Caki2 (cell line): ENCODE data around the gene NFYB. TPM values are rescaled to one million over a fixed set of nuclear protein-coding genes. Genes with fewer than 3 reads are reported as not detected.
"Not testable (repeated sequence)": the region's sequence is repeated elsewhere in the genome, so short reads cannot be mapped to it uniquely, and the experiment has no call there.

Source experiments
- DNase-seq: peaks from one replicate; pipeline ENCODE4 v3.0.0-alpha.2; 2015; ENCODE audit warnings: low read depth
- in situ Hi-C: cut with HindIII; loops from 2 replicates; pipeline ENCODE4 v1.10.0; 2016; ENCODE audit warnings: low sequenced_read_pairs, low pct_unique_long_range_greater_than_20kb, mixed read lengths
- total RNA-seq: library from RNA; depleted of rRNA; stranded (reverse); fragments of >200 nt; shearing (Covaris generic); gene quantifications from 2 replicates; pipeline ENCODE4 v1.2.3, GENCODE V29; 2014; ENCODE audit warnings: low replicate concordance; rRNA removed

NFYB gene
- total RNA-seq, result 14.9 and 30.5 TPM in 2 replicates

DNA sequence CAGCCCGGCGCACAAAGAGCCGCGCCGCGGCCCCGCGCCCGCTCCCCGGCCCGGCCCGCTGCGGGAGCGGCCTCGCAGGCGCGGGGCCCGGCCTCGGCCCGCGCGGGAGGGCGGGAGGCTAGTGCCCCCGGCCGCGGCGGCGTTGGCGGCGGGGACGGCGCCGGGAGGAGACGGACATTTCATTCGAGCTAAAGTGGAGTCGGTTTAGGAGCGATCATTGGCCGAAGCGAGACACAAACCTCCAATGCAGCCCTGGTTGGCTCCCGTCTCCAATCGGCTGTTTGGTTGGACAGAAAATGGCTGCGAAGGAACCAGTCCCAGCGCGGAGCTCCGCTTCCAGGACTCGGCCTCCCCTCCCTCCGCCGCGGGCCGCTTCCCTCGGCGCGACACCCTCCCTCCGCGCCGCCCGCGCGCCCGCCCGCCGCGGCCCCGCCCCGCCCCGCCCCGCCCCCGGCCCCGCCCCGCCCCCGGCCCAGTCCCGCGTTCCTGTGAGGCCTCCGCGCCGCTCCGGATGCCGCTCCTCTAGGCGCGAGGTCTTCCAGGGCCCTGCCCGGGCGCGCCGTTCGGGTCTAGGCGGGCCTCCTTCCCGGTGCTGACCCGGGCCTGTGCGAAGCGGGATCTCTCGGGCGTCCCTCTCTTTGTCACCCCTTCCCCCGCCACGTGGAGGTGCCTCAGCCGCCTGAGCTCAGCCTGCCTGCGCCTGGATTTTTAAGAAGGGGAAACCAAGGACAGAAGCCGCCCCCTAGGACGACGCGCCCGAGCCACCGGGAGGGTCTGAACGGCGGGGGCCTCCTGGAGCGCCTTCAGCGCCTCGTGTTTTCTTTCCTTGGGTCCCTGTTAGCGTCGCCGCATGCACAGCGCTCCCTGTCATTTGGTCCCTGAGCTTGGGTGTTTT, at the start of gene NFYB:
TSS of gene NFYB (minus strand) at position 309 of the 895 bp plus-strand sequence. CDS start 2,757 bp downstream, outside the sequence.
- in situ Hi-C loops, result no loop called here
- DNase-seq, result peak; percentile 86

DNA sequence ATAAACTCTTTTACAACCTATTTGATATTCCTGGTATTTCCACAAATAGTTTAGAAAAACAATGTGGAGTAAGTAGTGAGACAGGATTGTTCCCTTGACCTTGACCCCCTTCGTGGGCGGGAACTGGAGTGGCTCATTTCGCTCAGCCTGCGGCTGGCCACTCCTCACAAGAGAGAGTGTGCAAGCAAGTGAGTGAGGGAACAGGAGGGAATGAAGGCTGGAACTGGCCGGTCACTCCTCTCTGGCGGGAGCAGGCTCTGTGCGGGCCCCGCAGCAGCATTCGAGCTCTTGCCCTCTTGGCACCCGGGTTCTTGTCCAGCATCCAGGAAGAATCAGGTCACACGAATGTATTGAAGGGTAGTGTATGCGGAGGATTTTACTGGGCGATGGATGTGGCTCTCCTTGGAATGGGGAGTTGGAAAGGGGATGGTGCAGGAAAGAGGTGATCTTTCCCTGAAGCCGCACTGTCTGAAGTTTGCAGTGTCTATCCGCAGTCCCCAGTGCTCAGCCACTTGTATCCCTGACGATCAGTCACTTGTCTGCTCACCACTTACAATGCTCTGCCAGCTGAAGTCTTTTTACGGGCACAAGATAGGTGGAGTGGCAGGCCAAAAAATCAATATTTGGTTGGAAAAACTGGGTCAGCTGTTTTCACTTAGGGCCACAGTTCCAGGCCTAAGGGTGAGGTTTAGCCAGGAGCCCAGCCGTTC, 49.6 kb upstream of the NFYB start:
- no peak for DNase-seq
- in situ Hi-C loops, result no loop called here

DNA sequence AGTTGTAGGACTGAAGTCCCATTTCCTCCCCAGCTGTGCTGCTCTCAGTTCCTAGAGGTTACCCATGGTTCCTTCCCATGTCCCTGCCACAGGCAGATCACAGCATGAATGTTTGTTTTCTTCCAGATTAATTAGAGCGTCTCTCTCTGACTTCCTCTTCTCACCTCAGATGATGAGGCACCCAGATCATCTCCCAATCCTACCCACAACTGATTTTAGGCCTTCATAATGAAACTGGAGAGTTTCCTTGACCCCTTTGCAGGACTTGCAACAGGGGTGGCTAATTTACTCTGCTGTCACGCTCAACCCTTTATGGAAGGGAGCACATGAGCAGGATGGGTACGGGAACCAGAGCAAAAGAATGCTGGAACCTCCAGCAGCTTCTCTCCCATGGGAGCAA, 45.4 kb upstream of the NFYB start:
- no peak for DNase-seq
- in situ Hi-C loops, result no loop called here

DNA sequence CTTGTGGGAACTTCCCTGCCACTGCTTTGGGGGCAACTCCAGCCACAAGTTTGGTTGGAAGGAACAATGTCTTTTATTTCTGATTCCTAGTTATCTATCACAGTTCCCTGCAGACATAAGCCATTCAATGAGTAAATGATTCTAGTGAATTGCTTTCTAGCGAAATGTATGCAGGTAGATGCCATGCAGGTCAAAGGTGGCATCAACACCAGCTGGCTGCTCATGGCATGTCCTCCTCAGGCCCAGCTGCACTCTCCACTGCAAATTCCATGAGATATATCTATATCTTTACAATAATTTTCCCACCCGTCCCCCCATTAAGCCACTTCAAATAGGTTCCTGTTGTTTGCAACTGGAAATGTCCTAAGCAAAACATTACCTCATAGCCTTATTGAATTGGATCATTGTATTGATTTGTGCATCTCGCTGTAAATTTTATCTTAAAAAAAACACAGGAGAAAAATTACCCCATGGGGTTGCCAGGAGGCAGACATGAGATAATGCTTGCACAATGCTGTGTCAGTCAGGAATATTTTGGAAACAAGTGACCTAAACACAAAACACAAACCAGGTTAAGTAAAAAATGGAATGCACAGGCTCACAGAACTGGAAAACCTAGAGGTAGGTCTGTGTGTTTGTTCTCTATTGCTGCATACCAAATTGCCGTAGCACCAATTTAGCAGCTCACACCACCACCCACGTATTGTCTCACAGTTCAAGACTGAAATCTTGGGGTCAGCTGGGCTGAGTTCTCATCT, 44.8 kb upstream of the NFYB start:
- no peak for DNase-seq
- in situ Hi-C loops, result no loop called here

DNA sequence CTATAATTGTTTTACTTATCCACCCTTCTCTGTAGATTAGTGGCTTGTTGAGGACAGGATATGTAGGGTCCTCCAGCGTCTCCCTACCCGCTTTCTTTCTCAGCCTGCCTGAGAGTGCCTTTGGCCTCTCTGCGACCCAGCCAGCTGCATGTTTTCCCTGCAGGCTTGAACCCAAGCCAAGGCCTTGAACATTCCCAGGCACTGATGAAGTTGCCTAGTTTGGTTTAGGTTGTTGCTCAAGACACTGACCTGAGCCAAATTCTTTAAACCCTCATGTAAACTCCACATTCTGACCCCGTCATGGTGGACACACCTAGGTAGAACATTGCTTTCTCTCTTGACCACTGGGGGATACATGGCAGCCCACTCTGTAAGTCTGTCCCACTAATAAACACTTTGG, 44.1 kb upstream of the NFYB start:
- no peak for DNase-seq
- in situ Hi-C loops, result no loop called here

DNA sequence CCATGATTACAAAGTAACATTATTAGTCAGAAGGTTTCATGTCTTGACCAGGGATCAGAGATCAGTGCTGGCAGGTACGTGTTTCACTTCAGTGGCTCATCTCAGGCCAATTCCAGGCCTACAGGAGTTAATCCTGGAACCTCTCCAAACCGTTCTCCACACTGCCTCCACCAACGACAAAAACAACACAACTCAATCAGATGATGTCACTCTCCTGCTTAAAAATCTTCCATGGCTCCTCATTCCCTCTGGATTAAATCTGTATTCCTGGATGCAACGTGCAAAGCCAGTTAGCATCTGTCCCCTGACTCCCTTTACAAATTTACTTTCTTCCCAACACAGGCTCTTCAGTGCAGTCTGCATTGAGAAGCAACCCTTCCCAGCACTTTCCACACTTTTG, 43.3 kb upstream of the NFYB start:
- in situ Hi-C loops, result no loop called here
- peak; percentile 11 for DNase-seq

DNA sequence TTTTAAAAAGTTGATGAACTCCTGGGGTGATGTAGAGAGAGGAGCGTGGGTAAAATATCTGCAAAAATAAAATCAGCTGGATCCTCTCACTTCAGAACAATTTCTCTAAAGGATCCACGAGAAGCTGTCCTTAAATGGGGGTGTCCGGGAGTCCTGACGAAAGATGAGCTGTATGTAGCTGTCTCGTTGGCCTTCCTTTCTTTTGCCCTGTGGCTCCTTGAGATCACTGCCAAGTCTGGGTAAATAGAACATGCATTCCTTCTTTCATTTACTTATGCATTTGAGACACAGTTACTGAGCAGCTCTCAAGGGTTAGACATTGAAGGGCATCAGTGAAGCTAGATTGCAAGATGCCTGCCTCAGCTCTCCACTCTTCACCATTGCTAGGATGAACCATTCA, 42.4 kb upstream of the NFYB start:
- in situ Hi-C loops, result no loop called here
- no peak for DNase-seq

DNA sequence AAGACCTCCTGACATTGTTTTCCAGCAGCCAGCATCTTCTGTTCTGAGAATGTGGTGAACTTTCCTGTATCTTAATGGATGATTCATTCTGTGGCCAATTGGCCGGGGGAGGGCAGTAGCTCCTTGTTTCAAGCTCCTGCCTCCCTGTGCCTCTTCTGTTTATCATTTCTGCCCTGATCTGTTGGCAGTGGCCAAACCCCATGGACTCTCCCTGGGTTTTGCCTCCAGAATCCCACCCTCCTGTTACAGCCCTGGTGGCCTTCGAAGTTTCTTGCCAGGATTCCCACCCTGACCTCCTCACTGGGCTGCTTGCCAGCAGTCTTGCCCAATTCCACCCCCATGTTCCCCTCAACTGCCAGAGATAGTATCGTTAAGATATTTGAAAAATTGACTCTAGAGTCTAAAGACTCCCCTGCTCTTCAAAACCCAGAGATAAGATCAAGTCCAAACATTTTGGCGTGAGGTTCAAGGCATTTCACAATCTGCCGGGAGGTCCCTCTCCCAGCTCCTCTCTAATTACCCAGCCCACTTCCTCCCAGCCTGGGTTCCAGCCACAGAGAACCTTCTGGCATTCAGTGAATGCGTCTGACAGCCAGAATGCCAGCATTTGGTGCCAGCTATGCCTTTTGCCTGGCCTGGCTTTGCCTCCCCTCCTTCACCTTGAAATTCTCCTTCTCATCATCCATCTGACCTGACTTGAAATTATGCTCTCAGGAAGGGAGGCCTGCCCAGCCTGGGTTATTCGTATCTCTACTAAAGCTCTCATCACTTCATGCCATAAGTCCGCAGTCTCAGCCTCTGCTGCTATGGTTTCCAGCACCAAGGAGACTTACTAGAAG, 39.9 kb upstream of the NFYB start:
- DNase-seq, result peak; percentile 61
- in situ Hi-C loops, result no loop called here

DNA sequence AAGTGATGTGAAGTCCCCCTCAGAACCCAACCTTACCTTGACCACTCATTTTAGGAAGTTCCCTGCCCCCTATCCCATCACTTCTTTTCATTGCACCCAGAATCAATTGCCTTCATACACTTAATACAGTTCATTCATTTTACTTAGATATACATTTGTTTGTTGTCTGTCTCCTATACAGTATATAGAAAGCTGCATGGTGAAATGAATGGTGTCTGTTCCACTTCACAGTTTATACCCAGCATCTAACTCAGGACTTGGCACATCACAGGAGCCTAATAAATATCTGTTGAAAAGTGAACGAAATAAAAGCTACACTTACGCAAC, 39.3 kb upstream of the NFYB start:
- in situ Hi-C loops, result no loop called here

DNA sequence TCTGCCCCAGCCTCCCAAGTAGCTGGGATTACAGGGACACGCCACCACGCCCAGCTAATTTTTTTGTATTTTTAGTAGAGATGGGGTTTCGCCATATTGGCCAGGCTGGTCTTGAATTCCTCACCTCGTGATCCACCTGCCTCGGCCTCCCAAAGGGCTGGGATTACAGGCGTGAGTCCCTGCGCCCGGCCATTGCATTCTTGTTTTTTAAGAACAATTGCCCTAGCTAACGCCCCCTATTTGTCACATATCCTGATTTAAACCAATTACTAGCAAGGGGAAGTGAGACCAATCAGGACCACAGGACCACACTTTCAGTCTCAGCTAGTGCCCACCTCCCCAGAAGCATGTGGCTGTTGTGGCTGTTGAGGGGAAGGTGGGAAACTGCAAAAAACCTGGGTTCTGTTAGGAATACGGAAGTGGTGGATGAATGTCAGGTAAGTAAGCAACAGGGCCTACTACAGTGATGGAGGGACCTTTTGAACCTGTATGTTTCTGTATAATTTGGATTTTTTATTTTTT, 37.8 kb upstream of the NFYB start:
- in situ Hi-C loops, result no loop called here

More for the DNA sequence above, 39.3 kb upstream of the NFYB start:
- DNase-seq, result no peak

DNA sequence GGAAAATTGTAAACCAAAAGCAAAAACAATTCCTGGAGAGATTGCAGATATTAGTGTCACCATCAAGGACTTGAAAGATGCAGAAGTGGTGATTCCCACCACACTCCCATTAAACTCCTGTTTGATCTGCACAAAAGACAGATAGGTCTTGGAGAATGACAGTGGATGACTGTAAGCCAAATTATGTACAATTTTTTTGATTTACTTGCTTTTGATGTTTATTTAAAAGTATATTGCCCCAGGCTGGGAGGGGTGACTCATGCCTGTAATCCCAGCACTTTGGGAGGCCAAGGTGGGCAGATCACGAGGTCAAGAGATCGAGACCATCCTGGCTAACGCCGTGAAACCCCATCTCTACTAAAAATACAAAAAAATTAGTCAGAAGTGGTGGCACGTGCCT, 35.8 kb upstream of the NFYB start:
- in situ Hi-C loops, DNase-seq: not testable (repeated sequence)

More for the DNA sequence above, 37.8 kb upstream of the NFYB start:
- DNase-seq, result no peak

DNA sequence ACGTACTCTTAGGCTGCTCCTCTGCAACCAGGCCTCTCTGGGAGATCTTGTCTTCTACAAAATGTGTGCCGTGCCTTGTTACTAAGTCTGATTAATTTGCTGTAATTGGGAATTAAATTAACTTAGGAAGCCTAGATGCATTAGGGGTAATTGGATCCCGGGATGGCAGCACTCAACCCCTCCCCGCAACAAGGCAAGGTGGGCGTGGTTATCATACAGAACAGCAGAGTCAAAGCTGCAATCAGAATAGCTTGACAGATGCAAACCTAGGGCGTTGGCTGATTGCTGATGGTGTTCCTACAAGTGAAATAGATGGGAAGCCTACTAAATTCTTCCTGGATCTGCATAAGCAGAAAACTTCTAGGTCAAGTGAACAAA, 34.5 kb upstream of the NFYB start:
- in situ Hi-C loops, result no loop called here
- DNase-seq, result no peak

DNA sequence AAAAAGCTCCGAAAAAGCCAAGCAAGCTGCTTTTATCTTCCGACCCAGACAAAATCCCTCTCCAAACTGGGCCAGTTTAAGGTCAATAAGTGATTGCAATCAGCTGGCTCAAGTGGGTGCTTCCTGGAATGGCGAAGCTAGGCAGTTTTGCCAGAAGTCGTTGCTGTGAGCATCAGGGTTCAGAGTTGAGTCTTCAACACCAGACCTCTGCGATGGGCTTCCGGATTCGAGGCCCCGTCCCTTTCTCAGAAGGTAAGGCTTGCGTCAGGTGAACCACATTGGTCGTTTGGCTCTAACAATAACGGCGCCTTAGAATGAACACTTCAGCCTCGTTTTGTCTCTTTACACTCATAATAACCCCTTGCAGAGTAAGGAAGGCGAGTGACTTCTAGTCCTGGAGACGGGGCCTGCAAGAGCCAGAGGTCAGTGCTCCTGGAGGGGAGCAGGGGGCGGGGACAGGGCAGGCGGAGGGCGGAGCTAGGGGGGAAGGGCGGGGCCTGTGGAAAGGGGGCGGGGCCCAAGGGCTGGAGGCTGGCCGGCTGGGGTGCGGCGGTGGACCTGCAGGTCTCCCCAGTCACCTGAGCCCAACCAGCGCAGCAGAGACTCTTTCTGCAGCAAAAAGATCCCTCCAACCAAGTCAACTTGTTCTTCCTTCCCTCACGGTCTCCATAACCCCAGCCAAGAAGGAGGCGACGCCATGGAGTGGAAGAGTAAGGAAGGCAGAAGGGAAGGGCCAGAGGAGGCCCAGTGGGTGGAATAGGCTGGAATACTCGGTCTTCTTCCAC, 34.0 kb upstream of the NFYB start:
- DNase-seq, result no peak
- in situ Hi-C loops, result no loop called here

DNA sequence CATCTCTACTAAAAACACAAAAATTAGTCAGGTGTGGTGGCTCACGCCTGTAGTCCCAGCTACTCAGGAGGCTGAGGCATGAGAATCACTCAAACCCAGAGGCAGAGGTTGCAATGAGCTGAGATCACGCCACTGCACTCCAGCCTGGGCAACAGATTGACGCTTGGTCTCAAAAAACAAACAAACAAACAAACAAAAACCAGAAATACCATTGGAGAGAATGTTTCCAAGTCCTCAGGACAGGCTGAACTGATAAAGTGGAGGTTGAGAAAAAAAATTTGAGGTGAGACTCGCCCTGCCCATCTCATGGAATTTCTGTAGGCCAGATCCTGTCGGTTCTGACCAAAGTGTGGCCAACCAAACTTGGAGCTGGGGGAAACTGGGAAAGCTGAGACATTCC, 30.6 kb upstream of the NFYB start:
- in situ Hi-C loops, result no loop called here

DNA sequence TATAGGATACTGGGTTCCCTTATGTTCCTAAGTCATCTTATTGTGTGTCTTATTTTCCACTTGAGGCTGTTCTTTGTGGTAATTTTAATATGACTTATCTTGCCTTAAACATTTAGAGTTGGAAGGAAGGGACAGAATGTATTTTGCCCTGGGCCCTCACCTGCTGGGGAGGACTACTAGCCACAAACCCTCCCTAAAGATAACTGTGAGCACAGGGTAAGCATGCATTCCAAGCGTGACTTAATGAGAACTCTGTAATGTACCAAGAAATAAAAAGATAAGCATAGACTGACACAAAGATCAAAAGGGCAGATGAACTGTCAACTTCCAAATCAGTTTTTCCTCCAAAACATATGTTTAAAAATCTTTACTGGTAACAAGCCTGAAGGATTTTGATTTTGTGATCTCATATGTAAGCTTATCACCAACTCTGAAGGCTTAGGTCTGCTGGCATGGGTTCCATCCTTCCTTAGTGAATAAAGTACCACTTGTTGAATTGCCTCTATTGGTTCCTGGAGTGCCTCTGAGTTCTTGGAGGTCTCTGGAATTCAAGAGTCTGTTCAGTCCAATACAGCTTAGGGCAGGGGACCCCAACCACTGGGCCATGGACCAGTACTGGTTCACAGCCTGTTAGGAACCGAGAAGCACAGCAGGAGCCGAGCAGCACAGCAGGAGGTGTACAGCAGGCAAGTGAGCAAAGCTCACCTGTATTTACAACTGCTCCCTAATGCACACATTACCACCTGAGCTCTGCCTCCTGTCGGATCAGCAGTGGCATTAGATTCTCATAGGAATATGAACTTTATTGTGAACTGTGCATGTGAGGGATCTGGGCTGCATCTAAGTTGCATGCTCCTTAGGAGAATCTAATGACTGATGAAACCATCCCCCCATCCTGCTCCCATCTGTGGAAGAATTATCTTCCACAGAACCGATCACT, 29.8 kb upstream of the NFYB start:
- no peak for DNase-seq
- in situ Hi-C loops, result no loop called here

More for the DNA sequence above, 30.6 kb upstream of the NFYB start:
- DNase-seq, result no peak

DNA sequence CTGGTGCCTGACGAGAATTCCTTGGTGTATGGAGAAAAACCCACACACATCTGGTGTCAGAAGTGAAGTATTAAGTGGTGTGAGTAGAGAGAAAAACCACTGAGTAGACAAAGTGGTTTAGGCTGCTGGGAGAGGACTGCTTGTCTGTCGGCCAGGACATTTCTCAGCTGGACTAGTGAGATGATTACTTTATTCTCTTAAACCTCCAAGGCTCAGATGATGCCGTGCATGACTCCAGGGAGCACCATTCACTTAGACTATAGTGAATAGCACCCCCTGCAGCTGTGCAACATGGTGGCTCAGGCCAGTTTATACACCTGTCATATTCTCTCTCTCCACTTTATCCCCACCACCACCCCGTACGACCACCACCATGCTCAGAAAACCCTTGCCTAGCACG, 28.5 kb upstream of the NFYB start:
- in situ Hi-C loops, result no loop called here
- no peak for DNase-seq
